Neural cell (in vitro differentiated cells): ENCODE measurements around the gene CDRT4. TPM values are rescaled to one million over a fixed set of nuclear protein-coding genes. Genes with fewer than 3 reads are reported as not detected.

Source experiments
- H2AFZ ChIP-seq: fragments of 200-600, 300-800 bp; sonication (generic), shearing (Covaris generic); 2 replicates; pipeline ENCODE4 v1.6.0; 2014; ENCODE audit warnings: low read depth, mild to moderate bottlenecking, antibody characterized with exemption, low read length, moderate library complexity
- H3F3A ChIP-seq: fragments of 200-600 bp; shearing (Covaris generic); 2 replicates; pipeline ENCODE4 v1.6.1; 2016; ENCODE audit warnings: mild to moderate bottlenecking, moderate library complexity, mixed read lengths, antibody characterized with exemption, low read length; ENCODE audit not compliant: insufficient read depth, poor library complexity, severe bottlenecking
- H3K27ac ChIP-seq: fragments of 200-600, 300-800 bp; sonication (generic), shearing (Covaris generic); 2 replicates; pipeline ENCODE4 v1.5.1; 2014; ENCODE audit warnings: mild to moderate bottlenecking, low read length, moderate library complexity
- H3K27me3 ChIP-seq: fragments of 300-800, 200-600 bp; sonication (generic), shearing (Covaris generic); 2 replicates; pipeline ENCODE4 v1.6.0; 2014; ENCODE audit warnings: mild to moderate bottlenecking, low read depth, low read length, moderate library complexity; ENCODE audit not compliant: insufficient read depth
- H3K36me3 ChIP-seq: fragments of 300-800, 200-600 bp; sonication (generic), shearing (Covaris generic); 2 replicates; pipeline ENCODE4 v1.5.1; 2014; ENCODE audit warnings: mild to moderate bottlenecking, antibody characterized with exemption, low read length, moderate library complexity; ENCODE audit not compliant: insufficient read depth
- H3K4me2 ChIP-seq: fragments of 300-800, 200-600 bp; sonication (generic), shearing (Covaris generic); 2 replicates; pipeline ENCODE4 v1.6.0; 2014; ENCODE audit warnings: mild to moderate bottlenecking, low read length
- H3K4me3 ChIP-seq: fragments of 300-800, 200-600 bp; sonication (generic), shearing (Covaris generic); 2 replicates; pipeline ENCODE4 v1.5.1; 2014; ENCODE audit warnings: mild to moderate bottlenecking, low read length, moderate library complexity
- H3K79me2 ChIP-seq: fragments of 200-600 bp; shearing (Covaris generic); replicated peaks from 2 replicates; pipeline ENCODE4 v1.6.0; 2014; ENCODE audit warnings: mild to moderate bottlenecking, low read length, moderate library complexity; ENCODE audit not compliant: insufficient read depth
- H3K9ac ChIP-seq: fragments of 300-800, 200-600 bp; sonication (generic), shearing (Covaris generic); 2 replicates; pipeline ENCODE4 v1.6.1; 2016; ENCODE audit warnings: mild to moderate bottlenecking, low read length, mixed read lengths
- H3K9me2 ChIP-seq: fragments of 200-600 bp; shearing (Covaris generic); 2 replicates; pipeline ENCODE4 v1.6.1; 2016; ENCODE audit warnings: mild to moderate bottlenecking, low read length, mixed read lengths; ENCODE audit not compliant: insufficient read depth
- H3K9me3 ChIP-seq: fragments of 200-600, 300-800 bp; sonication (generic), shearing (Covaris generic); 2 replicates; pipeline ENCODE4 v1.6.1; 2016; ENCODE audit warnings: mild to moderate bottlenecking, mixed run types, low read length, moderate library complexity, mixed read lengths
- H4K20me1 ChIP-seq: fragments of 200-600 bp; shearing (Covaris generic); 2 replicates; pipeline ENCODE4 v1.6.1; 2016; ENCODE audit warnings: mild to moderate bottlenecking, mixed run types; ENCODE audit not compliant: insufficient read depth
- CTCF ChIP-seq: fragments of 450-650 bp; IDR thresholded peaks from 2 replicates; pipeline ENCODE4 v1.5.1; 2014; ENCODE audit warnings: antibody characterized with exemption, mild to moderate bottlenecking, moderate library complexity; ENCODE audit not compliant: poor library complexity, severe bottlenecking
- EP300 ChIP-seq: fragments of 450-650 bp; conservative IDR thresholded peaks from 2 replicates; pipeline ENCODE4 v1.6.1; 2014; ENCODE audit warnings: antibody characterized with exemption, mild to moderate bottlenecking, moderate library complexity; ENCODE audit not compliant: poor library complexity, severe bottlenecking
- EZH2 ChIP-seq: fragments of 200-600, 300-800 bp; shearing (Covaris generic), sonication (generic); IDR thresholded peaks from 2 replicates; pipeline ENCODE4 v1.6.1; 2014; ENCODE audit warnings: antibody characterized with exemption, low read length, borderline replicate concordance, mild to moderate bottlenecking; ENCODE audit not compliant: insufficient read depth, poor library complexity, severe bottlenecking
- MXI1 ChIP-seq: fragments of 450-650 bp; conservative IDR thresholded peaks from 2 replicates; pipeline ENCODE4 v1.6.1; 2014; ENCODE audit warnings: antibody characterized with exemption, mild to moderate bottlenecking; ENCODE audit not compliant: poor library complexity, severe bottlenecking
- POLR2AphosphoS5 ChIP-seq: IDR thresholded peaks from 2 replicates; pipeline ENCODE4 v1.6.1; 2012
- RAD21 ChIP-seq: fragments of 450-650 bp; conservative IDR thresholded peaks from 2 replicates; pipeline ENCODE4 v1.6.1; 2014; ENCODE audit warnings: antibody characterized with exemption, mild to moderate bottlenecking, moderate library complexity
- REST ChIP-seq: IDR thresholded peaks from 2 replicates; pipeline ENCODE4 v1.6.1; 2012; ENCODE audit warnings: borderline replicate concordance
- SMC3 ChIP-seq: fragments of 450-650 bp; conservative IDR thresholded peaks from 2 replicates; pipeline ENCODE4 v1.6.1; 2014; ENCODE audit warnings: antibody characterized with exemption, mild to moderate bottlenecking, moderate library complexity; ENCODE audit not compliant: poor library complexity
- TAF1 ChIP-seq: IDR thresholded peaks from 2 replicates; pipeline ENCODE4 v1.6.1; 2012; ENCODE audit warnings: low read depth
- polyA plus RNA-seq: library from polyadenylated mRNA; depleted of rRNA; stranded (reverse); fragments of >200 nt; gene quantifications from 2 replicates; pipeline ENCODE4 v1.2.3, GENCODE V29; 2014

Gene CDRT4
- polyA plus RNA-seq, 1 donor from 2014 or later = 22.5 TPM

DNA sequence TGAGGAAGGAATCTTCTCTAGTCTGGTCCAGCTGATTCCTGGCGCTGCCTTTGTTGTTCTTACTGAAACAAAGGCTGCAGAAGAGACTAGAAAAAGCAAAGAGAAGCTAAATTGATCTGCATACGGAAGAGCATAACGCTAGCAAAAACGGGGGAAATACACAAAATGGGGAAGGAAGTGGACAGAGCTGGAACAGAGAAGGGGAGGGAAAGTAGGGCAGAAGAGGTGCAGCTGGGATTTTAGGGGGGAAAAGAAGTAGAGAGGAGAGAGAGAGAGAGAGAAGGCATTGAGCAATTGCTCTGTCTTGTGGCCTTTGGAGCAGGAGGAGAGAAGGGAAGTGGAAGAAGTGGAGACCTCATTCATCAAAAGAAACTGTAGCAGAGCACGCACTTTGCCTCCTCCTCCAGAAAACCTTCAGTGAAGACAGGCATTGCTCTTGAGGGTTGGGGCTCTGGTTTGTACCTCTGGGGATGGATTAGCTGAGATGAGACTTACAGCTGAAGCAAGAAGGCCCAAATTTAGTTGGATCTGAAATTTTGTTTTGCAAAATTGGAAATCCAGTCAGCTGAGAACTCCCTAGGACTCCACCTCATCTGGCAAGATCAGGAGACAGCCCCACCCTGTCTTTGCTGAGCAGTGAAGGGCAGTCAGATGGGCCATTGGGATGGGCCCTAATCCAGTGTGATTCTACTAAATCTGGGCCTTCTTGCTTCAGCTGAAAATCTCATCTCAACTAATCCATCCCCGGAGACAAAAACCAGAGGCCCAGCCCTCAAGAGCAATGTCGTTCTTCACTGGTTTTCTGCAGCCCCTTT is 55.8 kb downstream of the CDRT4 start:
- Histone ChIP-seq H3F3A (no peaks in the 10 kb centered on the region), H3K36me3 (no peaks in the 10 kb centered on the region), H3K27me3 (no peaks in the 10 kb centered on the region), H3K9ac (no peak overlapping the region), H3K4me3 (no peak overlapping the region), H2AFZ (no peak overlapping the region), H3K27ac (no peak overlapping the region), H3K4me2 (no peak overlapping the region), H3K9me3 (no peaks in the 10 kb centered on the region), H4K20me1 (no peaks in the 10 kb centered on the region), H3K79me2 (no peaks in the 10 kb centered on the region), H3K9me2 (no peaks in the 10 kb centered on the region)
- no peak for TF ChIP-seq CTCF
- TF ChIP-seq TAF1 = no peak
- no peak for TF ChIP-seq EP300
- no peak for TF ChIP-seq SMC3
- no peak for TF ChIP-seq POLR2AphosphoS5
- TF ChIP-seq RAD21 = no peak
- TF ChIP-seq MXI1 = no peak
- no peak for TF ChIP-seq EZH2
- no peak for TF ChIP-seq REST

- H3K27ac ChIP-seq = no peak overlapping the region
- H3K27me3 ChIP-seq = no peaks in the 10 kb centered on the region
- H3K4me3 ChIP-seq = no peak overlapping the region
- no peaks in the 10 kb centered on the region for H3K79me2 ChIP-seq
- TF ChIP-seq CTCF (no peak), MXI1 (no peak), RAD21 (no peak), TAF1 (no peak), REST (no peak), POLR2AphosphoS5 (no peak), EZH2 (no peak), SMC3 (no peak), EP300 (no peak)
- H3K36me3 ChIP-seq = no peaks in the 10 kb centered on the region
- no peaks in the 10 kb centered on the region for H3F3A ChIP-seq
- no peak overlapping the region for H3K9ac ChIP-seq
- no peaks in the 10 kb centered on the region for H3K9me3 ChIP-seq
- no peaks in the 10 kb centered on the region for H3K9me2 ChIP-seq
- H4K20me1 ChIP-seq = no peaks in the 10 kb centered on the region
- no peak overlapping the region for H2AFZ ChIP-seq
- H3K4me2 ChIP-seq = no peak overlapping the region
These were observed 57.6 kb downstream of the CDRT4 start for GRCh38 chr17:15409721-15410250.
